ENCODE results near the gene SPARCL1. TPM values are rescaled to one million over a fixed set of nuclear protein-coding genes. Genes with fewer than 3 reads are reported as not detected.

The SPARCL1 gene
- total and polyA plus RNA-seq, 2 donors (not counting 1 experiment from before 2014, with no cell fraction given) = 0.64 to 4.1 TPM

- no peak overlapping the region for H3K27ac ChIP-seq (ENCODE audit: insufficient read depth, low read length)
Measured at GRCh38 chr4:87499403-87500091, 29.6 kb downstream of the SPARCL1 start.

GRCh38 chr4:87498446-87498900 is 30.7 kb downstream of the SPARCL1 start:
- Histone ChIP-seq H3K4me3 (replicated peaks in 1 of 4; ENCODE audit: control extremely low read depth in 1 of 4, insufficient read depth in 1 of 4, low read depth in 3 of 4, low read length in 4 of 4) (peak overlapping the region; percentile 38 to 48 (median 42)), H3K36me3 (ENCODE audit: control insufficient read depth, insufficient read depth, low read length) (no peaks in the 10 kb centered on the region), H3K79me2 (ENCODE audit: control insufficient read depth, insufficient read depth, low read length) (no peaks in the 10 kb centered on the region), H3K9ac (ENCODE audit: insufficient read depth, low read length) (no peak overlapping the region), H3K4me2 (ENCODE audit: extremely low read depth, insufficient read depth, low read length) (peak overlapping the region; percentile 90), H3K27ac (ENCODE audit: insufficient read depth, low read length) (peak overlapping the region; percentile 37), H3K4me1 (ENCODE audit: control insufficient read depth, extremely low read depth, insufficient read depth, low read length) (peaks cover 8% of the 10 kb centered on the region), H3K9me3 (ENCODE audit: control insufficient read depth, insufficient read depth, low read depth, low read length) (no peaks in the 10 kb centered on the region), H3K27me3 (ENCODE audit: control insufficient read depth, insufficient read depth, low read length) (no peaks in the 10 kb centered on the region), H2AFZ (ENCODE audit: low read length) (peak overlapping the region; percentile 80), H4K20me1 (ENCODE audit: control insufficient read depth, extremely low read depth, insufficient read depth, low read length) (no peaks in the 10 kb centered on the region)
- DNase-seq (ENCODE audit: low read depth in 2 of 2) = peak; percentile 43 to 86
- TF ChIP-seq CTCF (conservative IDR thresholded peaks at IDR 0.05 in 1 of 2, IDR thresholded peaks at IDR 0.05 in 1 of 2; ENCODE audit: low read depth in 1 of 2, low read length in 2 of 2) (no peak), EZH2 (IDR thresholded peaks at IDR 0.05; ENCODE audit: low read length, missing control alignments) (no peak)

More at GRCh38 chr4:87499403-87500091, 29.6 kb downstream of the SPARCL1 start:
- Histone ChIP-seq H3K4me2 (ENCODE audit: extremely low read depth, insufficient read depth, low read length) (no peak overlapping the region), H3K27me3 (ENCODE audit: control insufficient read depth, insufficient read depth, low read length) (no peaks in the 10 kb centered on the region), H3K4me3 (replicated peaks in 1 of 4; ENCODE audit: control extremely low read depth in 1 of 4, insufficient read depth in 1 of 4, low read depth in 3 of 4, low read length in 4 of 4) (no peak overlapping the region), H3K9ac (ENCODE audit: insufficient read depth, low read length) (no peak overlapping the region), H3K4me1 (ENCODE audit: control insufficient read depth, extremely low read depth, insufficient read depth, low read length) (peaks cover 8% of the 10 kb centered on the region), H2AFZ (ENCODE audit: low read length) (no peak overlapping the region), H3K36me3 (ENCODE audit: control insufficient read depth, insufficient read depth, low read length) (no peaks in the 10 kb centered on the region), H3K79me2 (ENCODE audit: control insufficient read depth, insufficient read depth, low read length) (no peaks in the 10 kb centered on the region), H4K20me1 (ENCODE audit: control insufficient read depth, extremely low read depth, insufficient read depth, low read length) (no peaks in the 10 kb centered on the region), H3K9me3 (ENCODE audit: control insufficient read depth, insufficient read depth, low read depth, low read length) (no peaks in the 10 kb centered on the region)
- no peak for DNase-seq (ENCODE audit: low read depth in 2 of 2)
- TF ChIP-seq CTCF (conservative IDR thresholded peaks at IDR 0.05 in 1 of 2, IDR thresholded peaks at IDR 0.05 in 1 of 2; ENCODE audit: low read depth in 1 of 2, low read length in 2 of 2) = no peak
- no peak for TF ChIP-seq EZH2 (IDR thresholded peaks at IDR 0.05; ENCODE audit: low read length, missing control alignments)

- Histone ChIP-seq H3K36me3 (ENCODE audit: control insufficient read depth, insufficient read depth, low read length) (no peaks in the 10 kb centered on the region), H2AFZ (ENCODE audit: low read length) (peak overlapping the region; percentile 80), H3K79me2 (ENCODE audit: control insufficient read depth, insufficient read depth, low read length) (no peaks in the 10 kb centered on the region), H3K27ac (ENCODE audit: insufficient read depth, low read length) (peak overlapping the region; percentile 37), H3K4me1 (ENCODE audit: control insufficient read depth, extremely low read depth, insufficient read depth, low read length) (peaks cover 6% of the 10 kb centered on the region), H3K27me3 (ENCODE audit: control insufficient read depth, insufficient read depth, low read length) (no peaks in the 10 kb centered on the region), H3K4me2 (ENCODE audit: extremely low read depth, insufficient read depth, low read length) (no peak overlapping the region), H4K20me1 (ENCODE audit: control insufficient read depth, extremely low read depth, insufficient read depth, low read length) (no peaks in the 10 kb centered on the region), H3K4me3 (replicated peaks in 1 of 4; ENCODE audit: control extremely low read depth in 1 of 4, insufficient read depth in 1 of 4, low read depth in 3 of 4, low read length in 4 of 4) (no peak overlapping the region), H3K9me3 (ENCODE audit: control insufficient read depth, insufficient read depth, low read depth, low read length) (no peaks in the 10 kb centered on the region), H3K9ac (ENCODE audit: insufficient read depth, low read length) (no peak overlapping the region)
- TF ChIP-seq CTCF (conservative IDR thresholded peaks at IDR 0.05 in 1 of 2, IDR thresholded peaks at IDR 0.05 in 1 of 2; ENCODE audit: low read depth in 1 of 2, low read length in 2 of 2) = no peak
- TF ChIP-seq EZH2 (IDR thresholded peaks at IDR 0.05; ENCODE audit: low read length, missing control alignments) = no peak
- DNase-seq (ENCODE audit: low read depth in 2 of 2) = peak in 1 of 2 donors; percentile 24
Measured at GRCh38 chr4:87497578-87497977, 31.6 kb downstream of the SPARCL1 start.
